Brain pericyte (primary cell): ENCODE measurements around the gene CACNA1C.

Experiments used
- DNase-seq: peaks from one replicate; pipeline ENCODE4 v3.0.0-alpha.2; 2012; ENCODE audit warnings: low read depth, low spot score

CACNA1C gene

DNA sequence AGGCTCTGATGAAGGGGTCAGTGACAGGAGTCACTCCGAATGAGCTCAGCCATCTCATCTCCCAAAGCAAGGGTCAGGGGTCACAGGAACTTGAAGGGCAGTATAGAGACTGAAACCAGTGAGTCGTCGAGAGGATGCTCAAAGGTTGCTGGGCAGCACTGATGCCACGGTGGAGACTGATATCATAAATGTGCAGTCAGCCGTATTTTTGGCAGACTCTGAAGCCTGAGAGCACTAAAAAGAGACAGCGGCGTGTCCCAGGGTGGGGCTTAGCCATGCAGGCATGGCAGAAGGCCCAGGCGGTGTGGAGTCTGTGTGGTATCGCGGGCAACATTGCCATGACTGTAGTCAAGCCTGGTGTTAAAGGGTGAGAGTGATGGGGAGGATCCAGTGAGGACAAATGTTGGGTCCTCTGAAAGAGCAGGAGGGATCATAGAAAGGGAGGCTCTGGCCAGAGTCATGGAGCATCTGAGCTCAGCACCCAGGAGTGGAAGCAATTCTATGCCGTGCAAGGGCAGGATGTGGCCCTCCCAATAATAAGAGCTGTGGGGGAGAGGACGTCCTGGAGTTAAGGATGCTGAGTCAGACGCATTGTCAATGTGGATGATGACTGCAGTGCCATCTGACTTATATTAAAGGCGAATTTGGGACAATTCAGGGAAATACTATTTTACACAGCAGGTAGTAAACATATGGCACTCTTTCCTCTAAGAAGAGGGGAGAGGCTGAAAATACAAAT, 500.8 kb downstream of the CACNA1C start:
- no peak for DNase-seq

GRCh38 chr12:2555487-2556082, 502.8 kb downstream of the CACNA1C start:
- DNase-seq = no peak

DNA sequence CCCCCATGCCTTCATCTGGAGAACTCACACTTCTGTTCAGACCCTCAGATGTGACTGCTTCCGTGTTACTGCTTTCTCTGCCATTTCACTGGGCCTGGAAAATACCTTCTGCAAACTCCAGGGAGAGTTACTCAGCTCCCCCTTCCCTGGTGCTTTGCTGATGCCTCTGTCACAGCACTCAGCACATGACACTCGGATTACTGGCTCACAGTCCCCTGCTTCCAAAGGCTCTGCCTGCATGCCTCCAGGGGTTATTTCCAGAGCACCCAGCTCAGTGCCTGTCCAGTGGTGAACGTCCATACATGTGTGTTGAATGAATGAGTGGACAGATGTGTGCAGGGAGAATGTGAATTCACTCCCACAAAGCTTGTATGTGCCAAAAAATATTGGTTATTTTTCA, 504.8 kb downstream of the CACNA1C start:
- no peak for DNase-seq

DNA sequence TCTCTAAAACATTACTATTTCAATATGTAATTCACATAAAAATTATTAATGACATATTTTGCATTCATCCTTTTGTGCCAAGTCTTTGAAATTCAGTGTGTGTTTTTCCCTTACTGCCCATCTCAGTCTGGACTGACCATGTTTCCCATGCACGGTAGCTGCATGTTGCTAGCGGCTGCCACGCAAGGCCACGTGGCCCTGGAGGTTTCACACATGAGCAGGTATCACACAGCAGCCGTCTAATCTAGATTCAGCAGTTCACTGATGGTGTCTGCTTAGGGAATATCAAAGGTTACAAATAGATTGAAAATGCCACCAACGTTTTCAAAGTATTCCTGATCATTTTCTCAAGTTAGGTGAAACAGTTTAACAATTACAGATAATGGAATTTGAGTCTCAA, 507.1 kb downstream of the CACNA1C start:
- no peak for DNase-seq

DNA sequence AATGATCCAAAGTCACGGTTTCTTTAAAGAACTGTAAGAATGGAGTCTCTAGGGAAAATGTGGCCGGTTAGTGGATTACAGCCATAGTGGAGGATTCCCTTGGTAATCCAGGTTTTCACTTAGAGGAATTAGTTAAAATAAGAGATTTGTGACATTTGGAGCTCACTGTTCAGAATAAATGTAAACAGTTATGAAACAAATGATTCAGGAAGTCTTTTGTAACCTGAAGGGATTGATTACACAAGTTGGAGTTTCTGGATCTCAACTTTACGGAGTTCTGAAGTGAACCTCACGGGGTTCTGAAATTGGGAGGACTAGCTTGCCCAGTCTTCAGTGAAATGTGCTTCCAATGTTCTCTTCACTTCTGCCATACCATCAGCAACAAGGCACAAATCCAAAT, 507.6 kb downstream of the CACNA1C start:
- no peak for DNase-seq

- no peak for DNase-seq
These were observed 508.6 kb downstream of the CACNA1C start for GRCh38 chr12:2561367-2561766.

- no peak for DNase-seq
These were observed 509.6 kb downstream of the CACNA1C start for GRCh38 chr12:2562400-2562799.

- DNase-seq = no peak
These were observed 510.9 kb downstream of the CACNA1C start for GRCh38 chr12:2563709-2564108.

- DNase-seq = no peak
These were observed 513.4 kb downstream of the CACNA1C start for GRCh38 chr12:2566161-2566560.

DNA sequence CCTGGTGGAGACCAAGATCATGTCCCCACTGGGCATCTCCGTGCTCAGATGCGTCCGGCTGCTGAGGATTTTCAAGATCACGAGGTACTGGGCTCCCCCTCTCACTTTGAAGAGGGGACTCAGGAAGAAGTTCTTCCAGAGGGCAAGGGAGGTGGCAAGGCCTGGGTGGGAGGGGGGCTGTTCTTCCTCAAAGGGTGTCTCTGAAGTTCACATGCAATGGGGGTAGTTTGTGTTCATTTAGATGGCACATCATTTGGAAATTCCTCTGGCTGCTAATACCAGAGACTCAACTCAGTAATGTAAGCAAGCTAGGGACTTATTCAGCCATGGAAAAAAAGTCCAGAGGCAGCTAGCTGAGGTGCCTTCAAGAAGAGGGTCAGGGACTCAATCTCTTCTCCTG, 514.9 kb downstream of the CACNA1C start:
- DNase-seq = no peak

DNA sequence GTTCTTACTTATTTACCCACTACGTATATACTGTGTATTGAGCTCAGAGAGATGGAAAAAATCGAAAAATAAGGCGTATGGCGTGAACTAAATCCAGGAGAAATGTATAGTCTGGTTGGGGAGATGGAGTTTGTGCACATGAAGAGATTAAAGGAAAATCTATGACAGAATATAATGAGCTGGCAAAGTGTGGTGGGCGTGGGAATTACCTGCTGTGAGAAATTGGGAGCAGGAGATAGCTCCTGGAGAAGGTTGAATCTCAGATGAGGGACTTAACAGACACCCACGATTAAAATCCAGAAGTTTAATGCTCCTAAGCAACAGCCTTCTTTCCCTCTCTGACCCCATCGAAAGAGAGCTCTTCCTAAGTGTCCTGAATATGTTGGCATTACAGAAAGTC, 517.8 kb downstream of the CACNA1C start:
- no peak for DNase-seq

DNA sequence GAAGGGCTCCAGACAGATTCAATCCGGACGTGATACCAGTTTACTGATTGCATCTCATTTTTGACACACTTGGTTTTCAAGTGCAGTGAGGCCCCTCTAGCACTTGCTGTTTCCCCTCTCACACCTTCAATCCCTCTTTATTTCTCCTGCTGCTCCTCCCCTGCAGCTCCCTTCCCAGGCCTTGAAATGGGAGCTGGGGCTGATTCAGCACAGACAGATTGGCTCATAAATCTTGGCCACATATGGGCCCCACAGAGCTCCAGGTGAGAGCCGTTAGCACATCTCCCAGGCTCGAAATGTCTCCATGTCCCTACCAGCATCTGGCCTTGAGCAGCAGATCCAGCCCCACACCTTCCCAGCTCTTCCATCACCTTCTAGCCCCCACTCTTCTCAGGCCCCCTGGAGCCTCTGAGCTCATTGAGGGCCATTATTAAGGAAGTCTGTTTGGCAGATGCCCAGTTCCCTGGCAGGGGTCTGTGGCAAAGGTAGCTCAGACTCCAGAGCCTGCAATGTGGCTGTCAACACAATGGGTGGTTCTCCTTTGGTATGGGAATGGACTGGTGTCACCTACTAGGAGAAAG, 521.7 kb downstream of the CACNA1C start:
- no peak for DNase-seq

DNA sequence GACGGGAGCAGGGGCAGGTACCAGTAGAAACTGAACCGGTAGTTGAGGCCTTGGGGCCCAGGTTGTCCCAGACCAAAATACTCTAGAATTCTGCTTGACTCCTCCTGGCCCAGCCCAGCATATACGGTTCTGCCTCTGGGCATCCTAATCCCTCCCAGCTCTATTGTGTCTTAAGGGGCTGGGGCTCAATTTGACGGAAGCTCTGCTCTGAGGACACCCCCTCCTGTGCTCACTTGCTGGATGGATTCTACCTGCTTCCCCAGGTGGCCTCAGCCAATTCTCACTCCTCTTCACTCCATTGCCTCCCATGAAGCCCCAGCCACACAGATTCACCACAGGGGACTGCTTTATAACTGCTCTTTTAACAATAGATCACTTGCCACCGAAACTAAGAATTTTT, 522.5 kb downstream of the CACNA1C start:
- DNase-seq = no peak

DNA sequence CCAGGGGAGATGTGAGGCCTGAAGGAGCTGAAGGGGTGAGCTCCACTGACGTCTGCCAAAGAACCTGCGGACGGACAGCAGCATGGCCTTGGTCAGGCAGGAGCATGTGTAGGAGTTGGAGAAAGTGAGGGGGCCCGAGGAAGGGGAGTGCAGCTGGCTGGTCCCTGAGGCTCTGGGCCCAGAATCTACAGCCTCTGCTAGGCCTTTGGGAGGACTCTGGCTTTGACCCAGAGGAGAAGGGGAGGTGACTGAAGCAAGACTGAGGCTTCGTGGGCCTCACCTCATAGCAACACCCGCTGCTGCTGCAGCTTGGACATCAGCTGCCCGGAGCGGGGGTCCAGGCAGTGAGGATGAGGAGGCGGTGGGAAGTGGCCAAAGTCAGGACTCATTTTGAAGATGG, 525.4 kb downstream of the CACNA1C start:
- no peak for DNase-seq

- no peak for DNase-seq
These were observed 526.0 kb downstream of the CACNA1C start for GRCh38 chr12:2578772-2579171.

DNA sequence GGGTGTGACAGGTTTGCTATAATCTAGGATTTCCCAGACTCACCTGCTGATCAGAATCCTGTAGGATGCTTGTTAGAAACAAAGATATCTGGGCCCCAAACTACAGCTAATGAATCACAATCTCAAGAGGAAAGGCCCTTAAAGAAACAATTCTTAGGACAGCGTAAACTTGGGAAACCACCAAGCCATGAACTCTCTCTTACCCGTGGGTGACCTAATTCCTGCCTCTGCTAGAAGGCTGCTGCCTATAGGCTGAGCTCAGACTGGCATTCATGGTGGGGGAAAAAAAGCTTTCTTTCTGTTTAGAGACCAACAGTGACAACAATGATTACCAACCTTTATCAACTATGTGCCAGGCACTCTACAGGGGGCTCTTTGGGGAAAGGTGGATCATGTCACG, 528.0 kb downstream of the CACNA1C start:
- no peak for DNase-seq

DNA sequence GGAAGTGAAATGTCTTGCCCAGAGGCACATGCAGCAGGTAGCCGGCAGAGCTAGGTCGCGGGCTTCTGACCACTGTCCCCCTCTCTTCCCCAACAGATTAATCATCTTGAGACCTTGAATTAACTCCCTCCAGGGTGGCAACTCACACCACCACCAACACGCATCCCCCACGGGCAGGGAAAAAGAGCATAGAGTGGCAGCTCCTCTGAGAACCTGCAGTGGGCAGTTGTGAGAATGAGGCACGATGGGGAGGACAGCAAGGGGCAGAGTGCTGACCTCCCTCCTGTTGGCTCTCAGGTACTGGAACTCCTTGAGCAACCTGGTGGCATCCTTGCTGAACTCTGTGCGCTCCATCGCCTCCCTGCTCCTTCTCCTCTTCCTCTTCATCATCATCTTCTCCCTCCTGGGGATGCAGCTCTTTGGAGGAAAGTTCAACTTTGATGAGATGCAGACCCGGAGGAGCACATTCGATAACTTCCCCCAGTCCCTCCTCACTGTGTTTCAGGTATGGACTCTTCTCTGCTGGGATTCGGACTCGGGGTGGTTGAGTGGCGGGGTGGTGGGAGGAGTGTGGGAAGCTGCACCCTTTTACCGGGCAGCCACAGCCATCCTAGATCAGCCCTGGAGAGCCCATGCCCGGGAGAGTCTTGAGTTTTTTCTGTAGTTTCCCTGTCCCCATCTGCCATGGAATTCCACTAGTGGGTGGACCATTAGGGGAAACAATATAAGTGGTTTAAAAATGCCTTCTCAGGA, 528.7 kb downstream of the CACNA1C start:
- DNase-seq = no peak

GRCh38 chr12:2582631-2583030, 529.8 kb downstream of the CACNA1C start:
- no peak for DNase-seq

DNA sequence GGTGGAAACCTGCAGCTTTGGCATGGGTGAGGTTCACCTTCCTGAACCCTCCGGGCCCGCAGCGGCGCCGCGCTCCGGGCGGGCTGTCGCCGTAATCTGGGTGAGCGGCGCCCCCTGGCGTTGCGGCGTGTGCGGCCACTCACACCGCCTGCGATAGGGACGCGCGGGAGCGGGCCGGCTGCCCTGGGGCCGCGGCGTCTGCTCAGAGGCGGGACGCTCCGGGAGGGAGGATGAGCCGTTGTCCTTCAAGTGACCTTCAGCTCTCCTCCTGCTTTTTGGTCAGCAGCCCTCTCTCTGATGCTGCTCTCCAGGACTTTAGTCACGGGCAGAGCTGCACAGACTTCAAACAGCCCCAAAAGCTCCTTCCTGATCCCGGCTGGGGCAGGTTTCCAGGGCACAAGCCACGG, 530.3 kb downstream of the CACNA1C start:
- no peak for DNase-seq

- no peak for DNase-seq
These were observed 531.0 kb downstream of the CACNA1C start for GRCh38 chr12:2583642-2584401.

GRCh38 chr12:2586156-2587038, 533.6 kb downstream of the CACNA1C start:
- DNase-seq = no peak
